GM23338 (cell line): Measurements from ENCODE around the gene TMEM237. TPM values are rescaled to one million over a fixed set of nuclear protein-coding genes. Genes with fewer than 3 reads are reported as not detected.

Experiments used
- ATAC-seq: fragments of 200-7000 bp; cut with Tn5 transposase; 3 replicates; pipeline ENCODE4 v1.9.1; 2020
- DNase-seq: peaks from one replicate; pipeline ENCODE4 v3.0.0-alpha.2; 2015; ENCODE audit warnings: low spot score
- H2AFZ ChIP-seq: fragments of 200-600 bp; sonication (generic); 2 replicates; pipeline ENCODE4 v1.8.0; 2016; ENCODE audit warnings: antibody characterized with exemption, mild to moderate bottlenecking, moderate library complexity
- H3F3A ChIP-seq: fragments of 200-600 bp; sonication (generic); replicated peaks from 2 replicates; pipeline ENCODE4 v1.8.0; 2017; ENCODE audit warnings: antibody characterized with exemption, mixed run types, low read depth
- H3K27ac ChIP-seq: fragments of 200-600 bp; sonication (generic); 2 replicates; pipeline ENCODE4 v1.6.1; 2016; ENCODE audit warnings: low read depth
- H3K27me3 ChIP-seq: fragments of 200-600 bp; sonication (generic); 2 replicates; pipeline ENCODE4 v1.8.0; 2016; ENCODE audit warnings: mild to moderate bottlenecking, mixed run types, moderate library complexity; ENCODE audit not compliant: insufficient read depth
- H3K36me3 ChIP-seq: fragments of 200-600 bp; sonication (generic); 2 replicates; pipeline ENCODE4 v1.8.0; 2016; ENCODE audit warnings: mild to moderate bottlenecking; ENCODE audit not compliant: insufficient read depth
- H3K4me1 ChIP-seq: fragments of 200-600 bp; sonication (generic); 2 replicates; pipeline ENCODE4 v1.8.0; 2016; ENCODE audit warnings: mild to moderate bottlenecking, moderate library complexity; ENCODE audit not compliant: insufficient read depth
- H3K4me2 ChIP-seq: fragments of 200-600 bp; sonication (generic); 2 replicates; pipeline ENCODE4 v1.7.1; 2017; ENCODE audit warnings: mixed run types
- H3K4me3 ChIP-seq: fragments of 200-600 bp; sonication (generic); 2 replicates; pipeline ENCODE4 v1.6.1; 2016; ENCODE audit warnings: mixed run types
- H3K79me2 ChIP-seq: fragments of 200-600 bp; sonication (generic); replicated peaks from 2 replicates; pipeline ENCODE4 v1.8.0; 2017; ENCODE audit warnings: mild to moderate bottlenecking; ENCODE audit not compliant: insufficient read depth
- H3K9me2 ChIP-seq: fragments of 200-600 bp; sonication (generic); 2 replicates; pipeline ENCODE4 v1.8.0; 2017; ENCODE audit not compliant: insufficient read depth
- H4K20me1 ChIP-seq: fragments of 200-600 bp; sonication (generic); replicated peaks from 2 replicates; pipeline ENCODE4 v1.8.0; 2017; ENCODE audit warnings: mild to moderate bottlenecking; ENCODE audit not compliant: insufficient read depth
- H3K27ac Mint-ChIP-seq: 2 replicates; pipeline ENCODE4 v1.8.0; 2020; ENCODE audit warnings: inconsistent platforms, mild to moderate bottlenecking, moderate library complexity, mixed read lengths
- H3K27me3 Mint-ChIP-seq: 3 replicates; pipeline ENCODE4 v1.8.0; 2022; ENCODE audit warnings: low read depth, mild to moderate bottlenecking, moderate library complexity, mixed read lengths, inconsistent platforms; ENCODE audit not compliant: insufficient read depth, poor library complexity
- H3K36me3 Mint-ChIP-seq: 3 replicates; pipeline ENCODE4 v1.8.0; 2021; ENCODE audit warnings: low read depth, mild to moderate bottlenecking, inconsistent platforms, moderate library complexity, mixed read lengths
- H3K4me1 Mint-ChIP-seq: 3 replicates; pipeline ENCODE4 v1.8.0; 2020; ENCODE audit warnings: mild to moderate bottlenecking, inconsistent platforms, mixed read lengths
- H3K4me3 Mint-ChIP-seq: 3 replicates; pipeline ENCODE4 v1.8.0; 2021; ENCODE audit warnings: moderate library complexity, mild to moderate bottlenecking, inconsistent platforms, mixed read lengths
- H3K9me3 Mint-ChIP-seq: 3 replicates; pipeline ENCODE4 v1.8.0; 2020; ENCODE audit warnings: moderate library complexity, mild to moderate bottlenecking, inconsistent platforms, mixed read lengths
- CREB1 ChIP-seq: fragments of 250-450 bp; sonication (Bioruptor Pico); IDR thresholded peaks from 2 replicates; pipeline ENCODE4 v1.5.0; 2020; ENCODE audit warnings: low read depth, mild to moderate bottlenecking, moderate library complexity
- CTCF ChIP-seq, 2 experiments: fragments of 200-600 bp in 1 of 2; sonication (generic) in 1 of 2; conservative IDR thresholded peaks; 2 replicates each; pipeline versions ENCODE4 v1.5.1 to v1.6.1; 2016 to 2017; ENCODE audit warnings: antibody characterized with exemption in 2 of 2, low read depth in 2 of 2, mild to moderate bottlenecking in 2 of 2, moderate library complexity in 1 of 2
- ETS1 ChIP-seq: IDR thresholded peaks from 2 replicates; pipeline ENCODE4 v1.6.1; 2016; ENCODE audit warnings: antibody characterized with exemption
- EZH2phosphoT487 ChIP-seq: fragments of 200-600 bp; sonication (generic); IDR thresholded peaks from one replicate; pipeline ENCODE4 v1.8.1; 2018; ENCODE audit warnings: antibody characterized with exemption; ENCODE audit not compliant: unreplicated experiment
- POLR2AphosphoS5 ChIP-seq: IDR thresholded peaks from 2 replicates; pipeline ENCODE4 v1.6.1; 2016; ENCODE audit warnings: antibody characterized with exemption, low read depth
- REST ChIP-seq: IDR thresholded peaks from one replicate; pipeline ENCODE4 v1.6.1; 2018; ENCODE audit warnings: antibody characterized with exemption; ENCODE audit not compliant: unreplicated experiment
- STAT1 ChIP-seq: IDR thresholded peaks from one replicate; pipeline ENCODE4 v1.6.1; 2016; ENCODE audit warnings: antibody characterized with exemption; ENCODE audit not compliant: unreplicated experiment
- ZNF331 ChIP-seq: fragments of 250-450 bp; sonication (Bioruptor Pico); IDR thresholded peaks from 2 replicates; pipeline ENCODE4 v1.5.0; 2020; ENCODE audit warnings: low read depth, mild to moderate bottlenecking, moderate library complexity
- ZNF462 ChIP-seq: fragments of 250-450 bp; sonication (Bioruptor Pico); IDR thresholded peaks from 2 replicates; pipeline ENCODE4 v1.5.0; 2020; ENCODE audit warnings: mild to moderate bottlenecking, moderate library complexity
- polyA plus RNA-seq: library from polyadenylated mRNA; unstranded; fragments of >200 nt; fragmentation: Nextera tagmentation; extraction: Ambion mirVana; gene quantifications from 2 replicates; pipeline ENCODE4 v1.2.1, GENCODE V29; 2016
- total RNA-seq: library from RNA; depleted of rRNA; stranded (reverse); fragments of >200 nt; shearing (Covaris generic); gene quantifications from 2 replicates; pipeline ENCODE4 v1.2.3, GENCODE V29; 2014

The TMEM237 gene
- total and polyA plus RNA-seq, 2 experiments from 2014 or later = 42.0 to 48.9 TPM

- H3K9me3 Mint-ChIP-seq = no peaks in the 10 kb centered on the region
- H3K27ac Mint-ChIP-seq = peak overlapping the region; percentile 96
- DNase-seq = peak; percentile 92
- H3K4me1 Mint-ChIP-seq = peaks cover 14% of the 10 kb centered on the region
- Histone ChIP-seq H3K27ac (peak overlapping the region; percentile 97), H3K9me2 (no peaks in the 10 kb centered on the region), H2AFZ (peak overlapping the region; percentile 88), H3K79me2 (peaks cover 26% of the 10 kb centered on the region), H3K4me1 (peaks cover 10% of the 10 kb centered on the region; the same call in 1 of the 2 replicates), H3F3A (no peaks in the 10 kb centered on the region), H3K4me2 (peak overlapping the region; percentile 89), H3K27me3 (no peaks in the 10 kb centered on the region), H3K4me3 (peak overlapping the region; percentile 74), H4K20me1 (no peaks in the 10 kb centered on the region; the same call in 1 of the 2 replicates), H3K36me3 (peaks cover 12% of the 10 kb centered on the region; the same call in 1 of the 2 replicates)
- peaks cover 6% of the 10 kb centered on the region for H3K27me3 Mint-ChIP-seq
- peak overlapping the region; percentile 90 for H3K4me3 Mint-ChIP-seq
- TF ChIP-seq ETS1 = no peak
- TF ChIP-seq ZNF462 = no peak
- TF ChIP-seq POLR2AphosphoS5 = peak; percentile 88
- no peak for TF ChIP-seq EZH2phosphoT487
- no peak for TF ChIP-seq REST
- TF ChIP-seq ZNF331 (CRISPR knock-in tag) = no peak
- TF ChIP-seq STAT1 = no peak
- no peak for TF ChIP-seq CTCF (conservative IDR thresholded peaks at IDR 0.05; ENCODE audit: low read depth in 2 of 2)
- TF ChIP-seq CREB1 = peak; percentile 98
- peaks cover 13% of the 10 kb centered on the region for H3K36me3 Mint-ChIP-seq
- peak; percentile 88 for ATAC-seq
Measured at GRCh38 chr2:201642579-201643215, 606 bp downstream of the TMEM237 start.
